HL-60 (cell line): ENCODE measurements around the gene ARMC9.

Experiments used
- POLR2AphosphoS5 ChIP-seq: IDR thresholded peaks from 2 replicates; pipeline ENCODE4 v1.6.1; 2012; ENCODE audit warnings: low read depth
- TF ChIP-seq, protein P1 (sequence below): IDR thresholded peaks from one replicate; pipeline ENCODE4 v1.5.1; 2011; ENCODE audit warnings: low read length, control low read depth, inconsistent platforms; ENCODE audit not compliant: insufficient read depth

DNA sequence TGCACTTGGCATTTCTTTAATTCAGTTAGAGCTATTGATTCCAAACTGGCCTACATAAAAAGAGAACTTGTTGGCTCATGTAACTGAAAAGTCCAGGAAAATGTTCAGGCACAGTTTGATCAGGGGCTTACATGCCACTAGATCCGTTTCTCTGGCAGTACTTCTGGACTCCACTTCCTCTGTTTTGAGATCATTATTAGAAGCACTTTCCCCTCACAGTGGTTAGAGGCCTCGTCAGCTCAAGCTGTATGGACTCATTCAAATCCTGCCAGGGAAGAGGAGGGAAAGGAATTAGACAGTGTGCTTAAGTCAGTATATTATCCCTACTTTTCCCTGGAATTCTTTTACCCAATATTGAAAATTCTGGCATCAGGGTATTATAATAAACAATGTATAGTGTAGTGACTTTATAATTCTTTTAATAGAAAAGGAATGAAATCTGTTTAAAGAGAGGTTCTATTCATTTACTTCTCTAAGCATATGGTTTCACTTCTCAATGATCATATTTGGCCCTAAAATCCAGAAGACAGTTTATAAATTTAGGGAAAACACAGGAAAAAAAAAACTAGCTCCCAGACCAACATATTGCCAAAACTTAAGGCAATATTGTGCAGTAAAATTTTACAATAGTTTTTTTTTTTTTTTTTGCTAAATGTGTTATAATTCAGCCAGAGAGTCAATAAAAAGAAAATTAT lies 92.0 kb downstream of the ARMC9 start:
- TF ChIP-seq, protein P1, sequence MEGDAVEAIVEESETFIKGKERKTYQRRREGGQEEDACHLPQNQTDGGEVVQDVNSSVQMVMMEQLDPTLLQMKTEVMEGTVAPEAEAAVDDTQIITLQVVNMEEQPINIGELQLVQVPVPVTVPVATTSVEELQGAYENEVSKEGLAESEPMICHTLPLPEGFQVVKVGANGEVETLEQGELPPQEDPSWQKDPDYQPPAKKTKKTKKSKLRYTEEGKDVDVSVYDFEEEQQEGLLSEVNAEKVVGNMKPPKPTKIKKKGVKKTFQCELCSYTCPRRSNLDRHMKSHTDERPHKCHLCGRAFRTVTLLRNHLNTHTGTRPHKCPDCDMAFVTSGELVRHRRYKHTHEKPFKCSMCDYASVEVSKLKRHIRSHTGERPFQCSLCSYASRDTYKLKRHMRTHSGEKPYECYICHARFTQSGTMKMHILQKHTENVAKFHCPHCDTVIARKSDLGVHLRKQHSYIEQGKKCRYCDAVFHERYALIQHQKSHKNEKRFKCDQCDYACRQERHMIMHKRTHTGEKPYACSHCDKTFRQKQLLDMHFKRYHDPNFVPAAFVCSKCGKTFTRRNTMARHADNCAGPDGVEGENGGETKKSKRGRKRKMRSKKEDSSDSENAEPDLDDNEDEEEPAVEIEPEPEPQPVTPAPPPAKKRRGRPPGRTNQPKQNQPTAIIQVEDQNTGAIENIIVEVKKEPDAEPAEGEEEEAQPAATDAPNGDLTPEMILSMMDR = no peak
- no peak for TF ChIP-seq POLR2AphosphoS5
